Activated CD4-positive, alpha-beta T cell treated with anti-CD3 and anti-CD28 coated beads, Interleukin-2, amount 10 ng/mL, durations not matched to agents 24 days and 14 days (primary cell): ENCODE results near the gene CNTNAP2. TPM values are rescaled to one million over a fixed set of nuclear protein-coding genes. Genes with fewer than 3 reads are reported as not detected.

ENCODE experiments used
- DNase-seq: peaks from one replicate; pipeline ENCODE4 v3.0.0; 2022
- H3K27ac Mint-ChIP-seq: one replicate; pipeline ENCODE4 v1.8.0; 2022; ENCODE audit warnings: mild to moderate bottlenecking, mixed read lengths
- H3K27me3 Mint-ChIP-seq: one replicate; pipeline ENCODE4 v1.8.0; 2022; ENCODE audit warnings: mixed read lengths
- H3K36me3 Mint-ChIP-seq: one replicate; pipeline ENCODE4 v1.8.0; 2022; ENCODE audit warnings: low read depth, mild to moderate bottlenecking, mixed read lengths
- H3K4me1 Mint-ChIP-seq: one replicate; pipeline ENCODE4 v1.8.0; 2021; ENCODE audit warnings: mixed read lengths
- H3K4me3 Mint-ChIP-seq: one replicate; pipeline ENCODE4 v1.8.0; 2022; ENCODE audit warnings: mild to moderate bottlenecking, moderate library complexity, mixed read lengths
- H3K9me3 Mint-ChIP-seq: one replicate; pipeline ENCODE4 v1.8.0; 2021; ENCODE audit warnings: mixed read lengths
- intact Hi-C: fragments of 100-400 bp; cut with micrococcal nuclease; formaldehyde crosslinking; loops from one replicate; pipeline ENCODE4 v1.15.1; 2023
- total RNA-seq: library from RNA; stranded (reverse); gene quantifications from 2 replicates; pipeline ENCODE4 v1.2.3, GENCODE V29; 2022

Gene CNTNAP2
- total RNA-seq, 1 donor from 2014 or later: not detected

DNA sequence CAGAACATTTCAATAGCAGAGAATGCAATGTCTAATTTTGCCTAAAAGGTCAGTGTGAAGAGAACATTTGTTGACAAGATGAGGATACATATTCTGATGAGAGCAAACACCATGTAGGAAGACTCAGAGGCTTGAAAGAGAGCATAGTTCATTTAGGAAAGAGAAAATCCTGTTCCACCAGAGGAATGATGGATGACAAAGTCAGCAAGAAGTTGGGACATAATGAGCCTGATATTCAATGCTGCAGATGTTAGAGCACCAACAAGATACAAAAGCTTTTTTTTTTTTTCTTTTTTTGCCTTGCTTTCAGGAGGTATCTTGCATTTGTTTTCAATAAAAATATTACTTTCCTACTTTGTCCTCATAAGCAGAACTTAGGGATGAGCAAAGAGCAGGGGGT lies 1522.0 kb downstream of the CNTNAP2 start:
- intact Hi-C loops: no loop called here
- Mint-ChIP-seq H3K4me1 (no peaks in the 10 kb centered on the region), H3K9me3 (peaks cover 4% of the 10 kb centered on the region), H3K27ac (no peak overlapping the region), H3K36me3 (no peaks in the 10 kb centered on the region), H3K4me3 (no peak overlapping the region), H3K27me3 (no peaks in the 10 kb centered on the region)
- no peak for DNase-seq

DNA sequence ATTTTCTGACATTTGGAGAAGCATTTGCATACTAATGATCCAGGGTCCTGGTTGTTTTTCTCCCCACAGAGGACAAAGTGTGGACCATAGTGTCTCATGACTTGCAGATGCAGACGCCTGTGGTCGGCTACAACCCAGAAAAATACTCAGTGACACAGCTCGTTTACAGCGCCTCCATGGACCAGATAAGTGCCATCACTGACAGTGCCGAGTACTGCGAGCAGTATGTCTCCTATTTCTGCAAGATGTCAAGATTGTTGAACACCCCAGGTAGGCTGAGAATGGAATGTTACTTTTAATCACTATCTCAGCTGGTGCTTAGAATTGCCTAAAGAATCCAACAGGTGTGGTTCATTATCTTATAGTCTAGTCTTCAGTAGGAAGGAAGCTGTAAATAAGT lies 1522.4 kb downstream of the CNTNAP2 start:
- DNase-seq: no peak
- Mint-ChIP-seq H3K4me1 (no peaks in the 10 kb centered on the region), H3K27me3 (no peaks in the 10 kb centered on the region), H3K9me3 (peaks cover 4% of the 10 kb centered on the region), H3K36me3 (no peaks in the 10 kb centered on the region), H3K4me3 (no peak overlapping the region), H3K27ac (no peak overlapping the region)
- intact Hi-C loops: no loop called here

DNA sequence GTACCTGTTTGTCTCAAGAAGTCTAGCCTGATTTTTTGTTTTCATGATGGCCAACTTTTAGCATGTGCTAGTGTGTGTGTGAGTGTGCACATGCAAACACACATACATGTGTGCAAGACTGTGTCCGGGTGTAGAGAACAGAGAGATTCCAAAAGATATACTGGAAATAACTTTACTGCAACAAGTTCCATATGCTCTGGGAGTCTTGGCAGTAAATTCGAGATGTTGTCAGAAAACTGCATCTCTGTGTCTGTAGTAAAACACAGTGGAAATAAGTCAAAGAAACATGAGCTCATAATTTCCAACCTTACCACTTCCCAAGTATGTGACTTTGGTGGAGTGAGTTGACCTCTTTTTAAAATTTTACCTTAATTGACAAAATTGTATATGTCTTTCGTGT lies 1523.2 kb downstream of the CNTNAP2 start:
- H3K27ac Mint-ChIP-seq: no peak overlapping the region
- H3K4me1 Mint-ChIP-seq: no peaks in the 10 kb centered on the region
- H3K4me3 Mint-ChIP-seq: no peak overlapping the region
- peaks cover 4% of the 10 kb centered on the region for H3K9me3 Mint-ChIP-seq
- DNase-seq: no peak
- no peaks in the 10 kb centered on the region for H3K36me3 Mint-ChIP-seq
- intact Hi-C loops: no loop called here
- no peaks in the 10 kb centered on the region for H3K27me3 Mint-ChIP-seq

DNA sequence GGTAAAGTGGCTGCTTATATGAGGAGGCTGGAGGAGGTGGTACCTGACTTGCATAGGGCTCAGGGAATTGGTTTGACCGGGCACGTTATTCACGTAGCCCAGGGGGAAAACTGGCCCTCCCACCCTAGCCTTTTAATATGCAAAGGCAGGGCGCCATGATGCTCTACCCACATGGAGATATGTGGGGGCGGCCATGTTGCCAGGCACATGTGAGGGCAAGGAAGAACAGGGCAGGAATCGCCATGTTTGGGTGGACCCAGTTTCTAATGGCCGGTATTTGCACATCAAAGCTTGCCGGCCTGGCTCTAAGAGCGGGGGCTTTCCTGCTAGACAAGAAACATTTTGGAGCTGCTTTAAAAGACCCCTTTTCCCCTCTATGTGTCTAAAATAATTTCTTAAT lies 1524.2 kb downstream of the CNTNAP2 start:
- Mint-ChIP-seq H3K4me3 (no peak overlapping the region), H3K36me3 (no peaks in the 10 kb centered on the region), H3K27me3 (no peaks in the 10 kb centered on the region), H3K9me3 (peaks cover 8% of the 10 kb centered on the region), H3K27ac (no peak overlapping the region), H3K4me1 (no peaks in the 10 kb centered on the region)
- DNase-seq: no peak
- intact Hi-C loops: no loop called here

DNA sequence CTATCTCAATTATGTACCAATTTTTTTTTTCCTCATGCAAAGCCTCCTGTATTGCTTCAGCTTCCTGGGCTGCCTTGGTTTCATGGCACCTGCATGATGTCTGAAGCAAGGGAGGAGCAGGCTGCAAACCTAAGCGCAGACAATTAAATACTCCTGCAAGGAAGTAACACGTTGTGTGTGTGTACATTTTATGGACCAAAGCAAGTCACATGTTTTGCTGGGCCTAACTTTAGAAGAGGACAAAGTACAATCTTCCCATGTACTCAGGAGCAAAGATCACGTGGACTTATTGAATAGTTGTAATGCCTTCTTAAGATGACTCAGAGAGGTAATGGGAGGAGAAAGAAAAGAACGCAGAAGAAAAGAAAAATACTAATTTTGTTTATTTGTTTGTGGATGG lies 1530.0 kb downstream of the CNTNAP2 start:
- Mint-ChIP-seq H3K4me3 (no peak overlapping the region), H3K27me3 (no peaks in the 10 kb centered on the region), H3K4me1 (no peaks in the 10 kb centered on the region), H3K27ac (no peak overlapping the region), H3K9me3 (peaks cover 13% of the 10 kb centered on the region), H3K36me3 (no peaks in the 10 kb centered on the region)
- DNase-seq: no peak
- intact Hi-C loops: no loop called here

DNA sequence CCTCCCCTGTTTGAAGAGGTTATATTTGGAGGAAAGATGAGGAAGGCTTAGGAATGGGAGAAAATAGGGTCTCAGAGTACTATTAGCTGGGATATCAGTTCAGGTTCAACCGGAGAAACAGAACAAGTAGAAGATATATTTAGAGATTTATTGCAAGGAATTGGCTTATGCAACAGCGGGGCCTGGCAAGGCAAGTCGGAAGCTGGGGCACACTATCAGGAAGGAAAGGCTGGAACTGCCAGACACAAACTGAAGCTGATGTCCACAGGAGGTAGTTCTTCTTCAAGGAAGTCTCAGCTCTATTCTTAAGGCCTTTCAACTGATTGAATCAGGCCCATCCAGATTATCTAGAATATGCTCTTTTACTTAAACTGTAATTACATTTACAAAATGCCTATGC lies 1534.4 kb downstream of the CNTNAP2 start:
- DNase-seq: no peak
- Mint-ChIP-seq H3K27me3 (no peaks in the 10 kb centered on the region), H3K27ac (no peak overlapping the region), H3K4me3 (no peak overlapping the region), H3K9me3 (peaks cover 7% of the 10 kb centered on the region), H3K4me1 (no peaks in the 10 kb centered on the region), H3K36me3 (no peaks in the 10 kb centered on the region)
- intact Hi-C loops: no loop called here

DNA sequence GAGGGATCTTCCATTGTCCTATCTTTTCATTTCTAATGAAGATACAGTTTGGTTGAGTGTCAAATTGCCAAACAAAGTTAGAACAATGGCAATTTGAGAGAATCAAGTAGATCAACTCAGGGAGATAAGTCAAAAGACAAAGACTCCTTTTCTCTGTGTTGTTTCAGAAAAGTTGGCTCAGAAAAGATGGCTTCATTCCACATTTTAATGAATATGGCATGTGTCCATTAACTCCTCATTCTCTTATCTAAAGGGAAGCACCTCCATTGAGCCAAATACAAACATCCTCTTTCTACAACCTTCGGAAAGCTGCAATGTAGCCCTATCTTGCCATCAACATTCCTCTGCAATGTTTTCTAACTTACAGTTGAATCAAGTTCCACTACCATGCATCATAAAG lies 1535.0 kb downstream of the CNTNAP2 start:
- no peak for DNase-seq
- intact Hi-C loops: no loop called here
- no peak overlapping the region for H3K27ac Mint-ChIP-seq
- no peaks in the 10 kb centered on the region for H3K36me3 Mint-ChIP-seq
- H3K4me3 Mint-ChIP-seq: no peak overlapping the region
- H3K9me3 Mint-ChIP-seq: peaks cover 6% of the 10 kb centered on the region
- H3K4me1 Mint-ChIP-seq: no peaks in the 10 kb centered on the region
- no peaks in the 10 kb centered on the region for H3K27me3 Mint-ChIP-seq

DNA sequence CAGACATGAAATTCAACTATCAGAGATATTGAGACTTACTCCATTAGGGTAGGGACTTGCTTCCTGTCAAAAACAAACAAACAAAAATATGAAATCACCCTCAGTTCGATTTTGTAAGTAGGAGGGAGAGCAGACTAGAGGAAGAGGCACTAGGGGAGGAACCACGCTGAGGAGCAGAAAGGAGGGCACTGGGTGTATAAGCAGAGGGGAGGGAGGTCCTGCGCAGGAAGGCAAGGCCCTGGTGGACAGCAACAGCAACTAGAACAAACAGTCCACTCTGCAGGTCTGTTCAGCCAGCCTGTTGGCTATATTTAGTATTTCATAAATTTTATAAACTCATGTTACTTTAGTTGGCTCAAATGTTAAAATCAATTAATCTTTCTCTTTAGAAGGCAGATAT lies 1536.9 kb downstream of the CNTNAP2 start:
- no peaks in the 10 kb centered on the region for H3K4me1 Mint-ChIP-seq
- no peaks in the 10 kb centered on the region for H3K36me3 Mint-ChIP-seq
- H3K4me3 Mint-ChIP-seq: no peak overlapping the region
- H3K27ac Mint-ChIP-seq: no peak overlapping the region
- H3K9me3 Mint-ChIP-seq: peaks cover 9% of the 10 kb centered on the region
- H3K27me3 Mint-ChIP-seq: no peaks in the 10 kb centered on the region
- intact Hi-C loops: no loop called here
- DNase-seq: no peak

DNA sequence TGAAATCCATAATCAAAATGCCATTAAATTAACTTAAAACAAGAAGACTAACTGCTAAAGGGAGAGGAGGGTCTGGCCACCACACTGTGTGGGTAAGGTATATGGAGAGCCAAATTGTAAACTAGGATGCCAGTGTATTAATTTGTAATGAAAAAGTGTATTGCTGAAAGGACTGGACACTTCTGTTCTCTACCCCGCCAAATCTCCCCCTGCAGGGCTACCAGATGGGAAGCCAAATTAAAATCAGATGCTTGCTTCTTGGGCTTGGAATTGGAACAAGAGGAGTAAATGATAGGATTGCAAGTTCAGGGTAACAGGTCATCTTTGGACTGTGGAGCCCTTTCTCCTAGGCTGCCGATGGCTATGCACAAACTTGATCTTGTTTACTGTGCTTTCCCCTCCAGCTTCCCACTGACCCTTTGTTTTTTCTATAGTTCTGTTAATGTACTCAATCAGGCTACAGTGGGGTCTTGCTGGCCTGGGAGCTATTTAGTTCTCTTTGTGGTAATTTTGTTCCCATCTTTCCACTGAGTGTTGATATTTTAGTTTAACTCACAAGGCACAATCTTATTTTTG lies 1541.9 kb downstream of the CNTNAP2 start:
- no peaks in the 10 kb centered on the region for H3K4me1 Mint-ChIP-seq
- H3K36me3 Mint-ChIP-seq: no peaks in the 10 kb centered on the region
- DNase-seq: no peak
- no peak overlapping the region for H3K4me3 Mint-ChIP-seq
- H3K27ac Mint-ChIP-seq: no peak overlapping the region
- peaks cover 13% of the 10 kb centered on the region for H3K9me3 Mint-ChIP-seq
- H3K27me3 Mint-ChIP-seq: no peaks in the 10 kb centered on the region
- intact Hi-C loops: no loop called here

DNA sequence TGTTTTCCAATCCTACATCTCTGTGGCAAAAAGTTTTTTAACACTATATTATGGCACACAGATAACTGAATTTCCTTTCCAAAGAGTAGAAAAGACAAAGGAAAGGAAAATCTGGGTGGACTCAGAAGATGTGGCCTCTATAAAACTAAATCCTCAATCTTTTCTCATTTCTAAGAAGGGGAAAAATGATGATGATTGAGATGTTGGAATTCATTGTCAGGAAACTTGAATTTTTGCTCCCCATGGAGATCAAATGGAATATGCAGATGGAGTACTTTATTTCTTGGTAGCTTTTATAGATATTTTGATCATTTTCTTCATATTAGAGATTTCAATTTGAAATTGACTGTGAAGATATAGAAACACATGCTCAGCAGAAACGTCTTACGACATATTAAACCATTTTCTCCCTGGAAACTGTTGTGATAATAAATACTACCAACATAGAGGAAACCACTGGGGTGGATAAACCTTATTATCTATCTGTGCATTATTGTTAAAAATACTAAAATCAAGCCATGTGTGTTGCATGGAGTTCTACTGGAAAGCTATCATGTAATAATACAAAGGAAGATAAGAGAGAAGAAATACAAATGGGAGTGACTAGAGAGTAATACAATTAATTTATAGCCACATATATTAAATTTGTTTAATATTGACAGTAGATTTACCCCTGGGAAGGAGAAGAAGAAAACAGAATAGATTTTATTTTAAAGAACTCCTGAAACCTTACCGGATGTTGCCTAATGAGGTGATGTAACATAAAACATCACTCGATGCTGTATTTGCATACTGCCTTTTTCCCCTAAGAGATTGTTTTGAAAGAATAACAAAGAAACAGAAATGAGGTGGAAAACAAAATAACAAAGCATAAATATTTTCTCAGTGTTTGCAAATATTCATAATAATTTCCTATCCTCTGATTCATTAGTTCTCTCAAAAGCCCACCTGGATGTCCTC lies 1542.7 kb downstream of the CNTNAP2 start:
- intact Hi-C loops: no loop called here
- Mint-ChIP-seq H3K36me3 (no peaks in the 10 kb centered on the region), H3K27me3 (no peaks in the 10 kb centered on the region), H3K27ac (no peak overlapping the region), H3K9me3 (peaks cover 14% of the 10 kb centered on the region), H3K4me3 (no peak overlapping the region), H3K4me1 (no peaks in the 10 kb centered on the region)
- no peak for DNase-seq

DNA sequence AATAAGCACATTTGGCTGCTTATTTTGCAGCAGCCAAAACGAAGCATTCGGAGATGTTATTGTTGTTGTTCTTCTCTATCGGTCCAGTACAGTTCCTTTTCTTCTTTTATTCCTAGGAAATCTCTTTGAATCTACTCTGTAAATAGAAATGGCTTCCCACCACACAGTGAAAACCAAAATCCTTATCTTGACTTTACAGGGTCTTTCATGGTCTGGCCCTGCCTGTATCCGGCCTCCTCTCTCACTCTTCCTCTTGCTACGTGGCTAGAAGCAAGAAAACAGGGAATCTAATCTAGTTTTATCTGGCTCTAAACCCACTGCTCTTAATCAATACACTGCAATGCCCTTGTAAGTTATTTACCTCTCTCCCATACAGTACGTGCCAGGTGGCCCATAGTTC lies 1547.9 kb downstream of the CNTNAP2 start:
- H3K9me3 Mint-ChIP-seq: peaks cover 7% of the 10 kb centered on the region
- no peaks in the 10 kb centered on the region for H3K27me3 Mint-ChIP-seq
- no peak for DNase-seq
- intact Hi-C loops: no loop called here
- H3K4me1 Mint-ChIP-seq: no peaks in the 10 kb centered on the region
- H3K27ac Mint-ChIP-seq: no peak overlapping the region
- no peak overlapping the region for H3K4me3 Mint-ChIP-seq
- H3K36me3 Mint-ChIP-seq: no peaks in the 10 kb centered on the region

DNA sequence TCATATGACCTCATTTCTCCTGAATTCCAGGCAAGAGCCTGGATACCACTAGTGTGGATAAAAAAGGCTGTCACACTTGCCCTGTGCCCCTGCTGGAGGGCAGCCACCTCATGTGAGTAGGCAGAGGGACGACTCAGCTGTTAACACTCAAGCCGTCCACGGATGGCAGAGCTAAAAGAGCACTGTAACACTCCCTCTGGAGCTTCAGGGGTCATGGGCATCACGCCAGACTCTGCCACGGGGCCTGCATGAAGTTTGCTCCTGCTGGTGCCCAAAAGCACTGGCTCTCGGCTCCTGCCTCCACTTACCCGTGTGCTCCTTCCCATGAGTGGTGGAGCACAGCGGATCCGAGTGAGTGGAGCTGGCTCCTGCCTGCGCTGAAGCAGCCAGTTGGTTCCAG lies 1554.2 kb downstream of the CNTNAP2 start:
- Mint-ChIP-seq H3K36me3 (no peaks in the 10 kb centered on the region), H3K27me3 (no peaks in the 10 kb centered on the region), H3K4me3 (no peak overlapping the region), H3K9me3 (no peaks in the 10 kb centered on the region), H3K27ac (no peak overlapping the region), H3K4me1 (no peaks in the 10 kb centered on the region)
- intact Hi-C loops: no loop called here
- no peak for DNase-seq

DNA sequence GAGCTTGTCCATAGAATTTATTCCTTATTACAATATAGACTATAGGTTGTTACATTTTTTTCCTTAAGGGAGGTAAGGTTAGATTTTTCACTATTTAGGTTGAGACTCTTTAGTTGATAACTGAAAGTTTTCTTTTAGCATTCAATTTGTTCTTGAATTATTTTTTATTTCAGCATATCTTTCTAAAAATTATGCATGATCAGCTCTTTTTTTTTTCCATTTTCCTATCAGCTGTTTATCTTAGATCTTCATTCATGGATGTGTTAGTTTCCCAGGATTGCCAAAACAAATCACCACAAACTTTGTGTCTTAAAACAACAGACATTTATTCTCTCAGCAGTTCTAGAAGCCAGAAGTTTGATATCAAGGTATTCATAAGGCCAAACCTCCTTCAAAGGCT lies 1558.1 kb downstream of the CNTNAP2 start:
- no peak for DNase-seq

DNA sequence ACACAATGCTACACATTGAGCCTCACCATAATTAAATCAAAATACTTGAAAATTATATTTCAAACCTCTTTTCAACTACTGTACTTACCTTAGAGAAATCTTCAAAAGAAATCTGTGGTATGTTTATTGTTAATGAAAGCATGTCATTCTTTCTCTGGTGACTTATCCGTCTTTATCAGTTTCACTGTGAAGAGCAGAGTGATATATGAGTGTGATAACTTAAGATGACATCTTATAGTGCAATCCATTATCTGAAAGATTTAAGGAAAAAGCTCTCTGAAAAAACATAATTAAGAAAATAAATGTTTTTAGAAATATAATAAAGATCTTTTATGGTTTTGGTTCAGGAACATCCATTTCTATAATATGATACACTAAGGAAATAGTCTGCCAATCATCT lies 1562.3 kb downstream of the CNTNAP2 start:
- no peak overlapping the region for H3K4me3 Mint-ChIP-seq
- no peak overlapping the region for H3K27ac Mint-ChIP-seq
- H3K9me3 Mint-ChIP-seq: no peaks in the 10 kb centered on the region
- H3K27me3 Mint-ChIP-seq: no peaks in the 10 kb centered on the region
- no peak for DNase-seq
- H3K36me3 Mint-ChIP-seq: no peaks in the 10 kb centered on the region
- no peaks in the 10 kb centered on the region for H3K4me1 Mint-ChIP-seq
- intact Hi-C loops: no loop called here

More for the DNA sequence above, 1558.1 kb downstream of the CNTNAP2 start:
- Mint-ChIP-seq H3K9me3 (no peaks in the 10 kb centered on the region), H3K4me1 (no peaks in the 10 kb centered on the region), H3K4me3 (no peak overlapping the region), H3K27me3 (no peaks in the 10 kb centered on the region), H3K36me3 (no peaks in the 10 kb centered on the region), H3K27ac (no peak overlapping the region)
- intact Hi-C loops: no loop called here
